Skeletal muscle cell (primary cell): ENCODE data around the gene UBAC2.
"Not testable (repeated sequence)": the region's sequence is repeated elsewhere in the genome, so short reads cannot be mapped to it uniquely, and the experiment has no call there.

ENCODE experiments used
- DNase-seq: peaks from one replicate; pipeline ENCODE4 v3.0.0-alpha.2; 2010; ENCODE audit warnings: low read depth
- H3K4me3 ChIP-seq: 2 replicates; pipeline ENCODE4 v1.5.1; 2011; ENCODE audit warnings: low read depth, mild to moderate bottlenecking, control low read depth, low read length, moderate library complexity

Gene UBAC2

DNA sequence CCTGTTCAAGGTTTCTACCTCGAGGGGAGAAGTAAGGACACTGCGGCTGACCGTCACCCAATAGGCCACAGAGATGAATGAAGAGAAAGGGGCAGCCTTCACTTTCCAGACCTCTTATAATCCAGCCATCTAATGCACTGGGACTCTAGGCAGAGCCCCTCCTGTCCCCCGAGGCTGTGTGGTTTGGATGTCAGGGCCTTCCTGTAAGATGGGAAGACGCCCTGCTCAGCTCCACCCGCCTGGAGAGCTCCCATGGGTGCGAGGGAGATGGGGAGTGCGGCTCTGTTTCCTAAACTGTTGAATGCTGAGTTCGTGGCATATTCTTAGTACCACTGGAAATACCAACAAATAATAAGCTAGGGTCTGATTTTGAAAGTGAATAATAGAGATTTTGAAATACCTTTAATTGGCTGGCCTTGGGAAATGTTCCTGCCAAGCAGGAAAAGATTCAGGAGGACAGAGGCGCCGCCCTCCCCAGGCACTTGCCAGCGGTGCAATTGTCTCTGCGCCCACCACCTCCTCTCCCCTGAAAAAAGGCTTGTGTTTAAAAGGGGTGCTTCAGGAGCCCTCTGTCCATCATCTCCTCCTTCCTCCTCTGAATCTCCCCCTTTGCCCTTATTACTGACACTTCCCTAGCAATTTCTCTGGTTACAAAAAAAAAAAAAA is 191.9 kb downstream of the UBAC2 start:
- no peak for DNase-seq
- H3K4me3 ChIP-seq, result no peak overlapping the region

DNA sequence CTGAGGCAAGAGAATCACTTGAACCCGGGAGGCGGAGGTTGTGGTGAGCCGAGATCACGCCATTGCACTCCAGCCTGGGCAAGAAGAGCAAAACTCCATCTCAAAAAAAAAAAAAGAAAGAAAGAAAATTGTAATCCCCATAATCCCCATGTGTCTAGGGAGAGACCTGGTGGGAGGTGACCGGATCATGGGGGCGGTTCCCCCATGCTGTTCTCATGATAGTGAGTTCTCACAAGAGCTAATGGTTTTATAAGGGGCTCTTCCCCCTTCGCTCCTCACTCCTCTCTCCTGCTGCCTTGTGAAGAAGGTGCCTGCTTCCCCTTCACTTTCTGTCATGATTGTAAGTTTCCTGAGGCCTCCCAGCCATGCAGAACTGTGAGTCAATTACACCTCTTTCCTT is 192.7 kb downstream of the UBAC2 start:
- H3K4me3 ChIP-seq, DNase-seq: not testable (repeated sequence)

DNA sequence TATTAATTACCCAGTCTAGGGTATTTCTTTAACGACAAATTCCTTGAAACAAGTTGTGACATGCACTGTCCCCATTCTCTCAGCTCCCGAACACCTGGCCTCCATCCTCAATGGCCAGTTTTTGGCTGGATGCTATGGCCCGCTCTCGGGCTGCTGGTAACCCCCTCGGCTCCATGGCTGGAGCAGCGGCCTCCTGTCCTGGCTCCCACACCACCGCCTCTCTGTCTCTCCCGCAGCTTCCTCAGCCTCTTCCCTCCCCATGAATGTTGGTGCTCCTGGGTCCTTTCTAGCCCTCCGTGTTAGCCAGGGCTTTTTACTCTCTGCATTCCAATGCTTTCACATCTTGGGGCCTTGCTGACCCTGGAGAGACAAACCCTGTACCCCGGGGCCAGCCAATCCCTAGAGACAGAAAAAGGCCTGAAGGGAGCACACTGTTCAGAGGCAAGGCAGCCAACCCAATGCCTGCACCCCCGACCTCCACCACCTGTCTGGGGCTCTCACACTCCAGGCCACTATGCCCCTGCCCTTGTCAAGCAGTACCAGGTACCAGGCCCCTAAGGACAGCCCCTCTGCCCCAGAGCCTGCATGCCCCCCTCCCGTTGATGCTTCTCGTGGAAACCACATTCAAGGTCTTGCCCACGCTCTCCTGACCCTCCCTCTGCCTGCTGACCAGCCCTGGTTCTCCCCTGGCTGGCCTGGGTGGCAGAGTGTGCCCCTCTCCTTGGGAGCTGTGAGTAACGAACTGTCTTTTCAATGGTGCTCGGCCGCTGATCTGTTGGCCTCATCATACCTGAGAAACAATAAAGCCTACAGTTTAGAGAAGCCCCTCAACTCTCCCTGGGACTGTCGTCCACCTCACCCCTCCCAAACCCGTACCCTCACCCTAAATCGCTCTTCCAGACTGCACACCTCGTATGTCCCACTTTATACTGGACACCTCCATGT is 193.4 kb downstream of the UBAC2 start:
- DNase-seq, result no peak
- no peak overlapping the region for H3K4me3 ChIP-seq

DNA sequence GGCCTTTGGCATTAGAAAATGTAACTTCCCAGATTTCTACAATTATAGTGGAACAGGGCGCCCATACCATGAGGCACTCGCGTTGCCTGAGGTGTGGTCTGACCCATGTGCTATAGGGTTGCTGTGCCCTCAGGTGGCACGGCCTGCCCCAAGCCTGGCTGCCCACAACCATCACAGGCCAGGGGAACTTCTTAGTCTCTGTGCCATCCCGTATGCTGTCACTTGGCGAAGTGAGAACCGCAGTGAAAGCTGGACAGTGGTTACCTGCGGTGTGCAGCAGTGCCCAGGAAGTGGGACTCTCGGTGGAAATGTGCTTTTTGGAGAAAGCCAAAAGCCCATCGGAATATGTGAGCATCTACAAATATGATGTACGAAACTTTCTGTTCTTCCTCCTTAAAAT is 194.8 kb downstream of the UBAC2 start:
- no peak for DNase-seq
- H3K4me3 ChIP-seq, result no peak overlapping the region

DNA sequence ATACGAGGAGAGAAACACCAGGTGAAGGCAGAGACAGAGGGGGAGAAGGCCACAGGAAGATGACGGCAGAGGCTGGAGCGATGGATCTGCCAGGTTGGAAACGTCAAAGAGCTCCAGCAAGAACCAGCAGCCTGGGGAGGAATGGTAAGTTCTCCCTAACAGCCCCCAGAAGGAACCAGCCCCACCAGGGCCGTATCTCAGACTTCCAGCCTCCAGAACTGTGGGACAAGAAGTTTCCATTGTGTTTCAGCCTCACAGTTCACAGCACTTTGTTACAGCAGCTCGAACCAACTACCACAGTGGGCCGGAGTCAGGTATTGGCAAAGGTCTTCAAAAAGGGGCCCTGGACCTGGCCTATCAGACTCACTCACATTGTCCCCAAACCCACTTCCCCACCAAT is 195.8 kb downstream of the UBAC2 start:
- no peak for DNase-seq
- no peak overlapping the region for H3K4me3 ChIP-seq

DNA sequence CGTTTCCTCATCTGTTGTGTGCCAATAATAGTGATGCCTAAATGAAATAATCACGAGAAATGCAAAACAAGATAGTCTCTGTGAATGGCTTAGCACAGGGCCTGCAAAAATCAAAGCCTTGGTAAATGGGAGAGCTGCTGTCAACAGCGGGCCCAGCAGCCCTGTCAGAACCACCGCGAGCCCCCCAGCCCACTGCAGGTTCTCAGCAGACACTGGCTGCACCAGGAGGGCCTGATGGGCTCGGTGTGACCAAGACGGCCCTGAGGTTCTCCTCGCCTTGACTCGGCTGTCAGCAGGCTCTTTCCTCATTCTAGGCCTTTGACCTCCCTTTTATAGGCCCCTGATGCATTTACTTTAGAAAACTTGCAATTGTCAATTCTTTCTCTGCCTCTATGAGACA is 197.4 kb downstream of the UBAC2 start:
- no peak overlapping the region for H3K4me3 ChIP-seq
- DNase-seq, result no peak

DNA sequence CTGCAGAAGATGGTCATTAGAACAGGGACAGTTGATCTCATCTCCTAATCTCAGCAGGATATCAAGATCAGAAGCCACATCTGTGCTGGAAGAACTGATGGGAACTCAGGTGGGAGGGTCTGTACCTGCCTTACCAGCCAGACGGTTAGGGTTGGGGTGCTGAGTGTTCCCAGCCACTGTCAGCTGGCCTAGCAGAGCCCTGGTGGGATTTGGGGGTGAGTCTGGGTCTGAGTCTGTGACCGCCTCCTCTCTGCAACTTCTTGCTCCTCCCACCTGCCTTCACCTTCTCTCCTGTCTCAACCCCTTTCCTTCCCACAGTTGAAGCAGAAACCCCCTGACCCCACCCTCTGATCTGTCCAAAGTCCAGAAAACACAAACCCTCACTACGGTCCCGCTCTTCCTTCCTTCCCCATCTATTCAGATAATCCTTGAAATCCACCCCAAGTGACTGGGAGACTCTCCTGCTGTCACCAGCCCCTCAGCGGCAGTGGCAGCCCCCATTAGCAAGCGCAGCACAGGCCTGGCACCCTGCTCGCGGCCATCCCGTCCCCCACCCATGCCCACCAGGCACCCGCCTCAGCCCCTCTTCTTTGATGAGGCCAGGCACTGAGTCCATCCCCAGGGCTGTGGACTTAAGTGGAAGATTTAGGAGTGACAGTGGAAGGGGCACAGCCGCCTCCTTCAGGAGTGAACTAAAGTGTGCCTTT is 198.4 kb downstream of the UBAC2 start:
- H3K4me3 ChIP-seq, result no peak overlapping the region
- no peak for DNase-seq

DNA sequence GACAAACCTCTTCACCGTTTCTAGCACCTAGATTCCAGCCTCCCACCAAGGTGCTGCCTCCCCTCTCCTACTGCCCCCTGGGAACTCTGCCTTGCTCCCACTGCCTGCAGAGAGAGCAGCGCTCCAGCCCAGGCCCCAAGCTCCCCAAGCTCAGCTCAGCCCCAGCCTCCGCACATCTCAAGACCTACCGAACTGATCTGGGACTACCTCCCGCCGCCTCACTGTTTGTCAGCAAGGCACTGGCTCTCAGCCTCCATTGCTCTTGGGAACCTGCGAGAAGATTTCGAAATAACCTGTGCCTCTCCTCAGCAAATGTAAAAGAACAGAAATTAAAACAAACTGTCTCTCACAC is 198.9 kb downstream of the UBAC2 start:
- no peak overlapping the region for H3K4me3 ChIP-seq
- no peak for DNase-seq

DNA sequence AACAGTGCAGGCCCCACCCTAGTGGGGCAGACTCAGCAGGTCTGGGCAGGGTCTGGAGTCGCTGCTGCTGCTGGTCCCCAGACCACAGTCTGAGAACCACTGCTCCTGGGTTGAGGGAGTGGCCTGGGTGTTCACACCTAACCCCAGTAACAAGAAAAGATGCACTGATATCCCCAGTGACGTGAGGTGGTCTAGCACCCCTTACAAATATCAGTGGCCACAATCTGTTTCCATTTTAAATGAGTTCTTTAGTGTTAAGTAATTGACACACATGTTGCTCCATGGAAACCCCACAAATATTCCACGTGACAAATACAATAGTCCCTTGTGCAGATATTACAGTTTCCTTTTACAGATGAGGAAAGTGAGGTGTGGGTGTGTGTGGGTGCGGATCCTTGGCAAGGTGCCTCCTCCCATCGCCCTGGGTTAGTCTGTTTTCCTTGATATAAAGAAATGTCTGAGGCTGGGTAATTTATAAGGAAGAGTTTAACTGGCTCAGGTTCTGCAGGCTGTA is 202.9 kb downstream of the UBAC2 start:
- H3K4me3 ChIP-seq, result no peak overlapping the region
- DNase-seq, result no peak

DNA sequence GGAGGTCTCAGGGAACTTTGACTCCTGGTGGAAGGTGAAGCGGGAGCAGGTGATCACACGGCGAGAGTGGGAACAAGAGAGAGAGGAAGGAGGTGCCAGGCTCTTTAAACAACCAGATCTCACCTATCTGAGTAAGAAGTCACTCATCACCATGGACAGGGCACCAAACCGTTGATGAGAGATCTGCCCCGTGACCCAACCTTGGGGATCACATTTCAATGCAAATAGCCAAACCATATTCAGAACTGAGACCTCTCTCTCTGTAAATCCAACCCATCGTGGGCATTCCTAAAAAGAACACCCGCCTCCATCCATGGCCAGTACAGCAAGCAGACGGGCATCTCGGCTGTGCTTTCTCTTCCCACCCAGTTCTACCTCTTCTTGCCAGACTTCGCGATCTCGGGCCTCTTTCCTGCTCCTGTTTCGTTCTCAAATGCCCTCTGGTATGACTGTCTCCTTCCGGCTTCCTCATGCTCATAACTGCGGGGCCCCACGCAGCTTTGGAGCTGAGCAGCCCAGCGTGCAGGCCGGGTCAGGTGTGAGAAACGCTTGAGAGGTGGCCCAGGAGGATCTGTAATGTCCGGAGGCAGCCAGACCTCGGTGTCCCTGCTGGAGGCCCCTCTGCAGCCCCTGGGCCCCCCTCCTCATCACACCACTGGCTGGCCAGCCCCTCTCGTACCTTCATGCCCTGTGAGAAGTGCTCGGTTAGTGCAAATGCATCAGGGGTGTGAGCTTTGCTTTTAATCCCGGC is 203.5 kb downstream of the UBAC2 start:
- no peak overlapping the region for H3K4me3 ChIP-seq
- DNase-seq, result no peak

DNA sequence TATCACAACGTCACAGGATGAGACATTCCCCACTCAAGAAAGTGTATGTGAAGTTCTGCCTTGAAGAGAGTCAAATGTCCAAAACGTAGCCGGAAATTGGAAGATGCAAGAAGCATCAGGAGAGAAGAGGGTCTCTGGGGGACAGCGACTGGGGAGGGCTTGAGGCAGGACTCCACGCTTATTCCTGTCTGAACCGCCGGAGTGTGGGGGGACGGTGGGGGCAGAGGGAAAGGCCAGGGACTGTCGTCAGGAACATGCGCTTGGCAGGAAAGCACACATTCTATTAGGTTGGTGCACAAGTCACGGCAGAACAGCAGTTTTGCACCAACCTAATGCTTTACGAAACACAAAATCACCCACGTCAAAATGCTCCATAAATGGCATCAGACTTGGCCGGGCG is 205.3 kb downstream of the UBAC2 start:
- no peak overlapping the region for H3K4me3 ChIP-seq
- no peak for DNase-seq

DNA sequence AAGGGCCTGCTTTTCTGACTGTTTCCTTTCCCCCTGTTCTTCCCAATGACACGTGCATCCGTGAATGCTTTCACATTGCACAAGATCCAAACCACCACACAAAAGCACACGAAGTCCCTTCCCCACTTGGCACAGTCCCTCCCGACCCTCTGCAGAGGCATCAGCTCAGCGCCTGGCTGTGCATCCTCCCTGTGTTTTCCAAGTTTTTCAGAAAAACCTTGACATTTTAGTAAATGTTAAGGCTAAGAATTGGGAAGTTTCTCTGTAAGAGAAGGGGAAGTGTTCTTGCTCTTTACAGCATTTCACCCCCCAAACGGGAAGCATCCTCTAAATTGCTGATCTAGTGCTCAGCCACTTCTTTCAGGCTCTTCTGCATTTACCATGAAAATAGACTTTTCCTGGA is 206.1 kb downstream of the UBAC2 start:
- DNase-seq, result peak; percentile 25
- H3K4me3 ChIP-seq, result no peak overlapping the region

DNA sequence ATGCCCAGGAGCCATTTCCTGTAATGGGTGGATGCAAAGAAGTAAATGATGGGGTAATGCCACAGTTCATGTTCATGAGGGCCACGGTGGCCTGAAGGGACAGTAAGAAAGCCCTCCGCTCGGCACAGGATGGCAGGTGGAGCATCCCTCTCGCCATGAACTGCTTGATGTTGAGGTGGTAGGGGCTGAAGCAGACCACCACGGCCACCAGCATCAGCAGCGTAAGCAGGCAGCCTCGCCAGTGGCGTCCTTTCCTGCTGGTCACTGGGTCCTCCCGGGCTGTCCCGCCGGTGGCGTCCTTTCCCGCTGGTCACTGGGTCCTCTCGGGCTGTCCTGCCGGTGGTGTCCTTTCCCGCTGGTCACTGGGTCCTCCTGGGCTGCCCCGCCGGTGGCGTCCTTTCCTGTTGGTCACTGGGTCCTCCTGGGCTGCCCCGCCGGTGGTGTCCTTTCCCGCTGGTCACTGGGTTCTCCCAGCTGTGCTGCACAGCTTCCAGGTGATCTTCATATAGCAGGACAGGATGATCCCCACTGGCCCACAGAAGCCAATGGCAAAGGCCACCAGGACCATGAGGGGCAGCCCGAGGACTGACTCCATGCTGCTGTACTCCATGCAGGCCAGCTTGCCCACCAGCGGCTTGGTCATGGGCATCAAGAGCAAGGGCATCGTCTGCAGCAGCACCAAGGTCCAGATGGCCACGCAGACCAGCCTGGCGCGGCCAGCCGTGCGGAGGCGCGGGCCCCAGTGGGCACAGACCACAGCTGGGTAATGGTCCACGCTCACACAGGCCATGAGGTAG is 207.4 kb downstream of the UBAC2 start:
- no peak for DNase-seq
- no peak overlapping the region for H3K4me3 ChIP-seq

DNA sequence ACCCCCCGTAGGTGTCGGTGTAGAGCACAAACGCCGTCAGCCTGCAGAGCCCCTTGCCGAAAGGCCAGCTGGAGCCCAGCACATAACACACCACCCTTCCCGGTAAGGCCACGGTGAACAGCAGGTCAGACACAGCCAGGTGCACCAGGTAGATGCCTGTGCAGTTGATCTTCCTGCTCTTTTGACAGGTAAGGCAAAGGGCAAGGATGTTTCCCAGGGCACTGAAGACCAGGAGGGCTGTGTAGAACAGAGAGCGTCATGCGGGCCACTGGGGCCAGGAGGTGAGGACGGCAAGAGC is 208.0 kb downstream of the UBAC2 start:
- DNase-seq, result no peak
- no peak overlapping the region for H3K4me3 ChIP-seq

DNA sequence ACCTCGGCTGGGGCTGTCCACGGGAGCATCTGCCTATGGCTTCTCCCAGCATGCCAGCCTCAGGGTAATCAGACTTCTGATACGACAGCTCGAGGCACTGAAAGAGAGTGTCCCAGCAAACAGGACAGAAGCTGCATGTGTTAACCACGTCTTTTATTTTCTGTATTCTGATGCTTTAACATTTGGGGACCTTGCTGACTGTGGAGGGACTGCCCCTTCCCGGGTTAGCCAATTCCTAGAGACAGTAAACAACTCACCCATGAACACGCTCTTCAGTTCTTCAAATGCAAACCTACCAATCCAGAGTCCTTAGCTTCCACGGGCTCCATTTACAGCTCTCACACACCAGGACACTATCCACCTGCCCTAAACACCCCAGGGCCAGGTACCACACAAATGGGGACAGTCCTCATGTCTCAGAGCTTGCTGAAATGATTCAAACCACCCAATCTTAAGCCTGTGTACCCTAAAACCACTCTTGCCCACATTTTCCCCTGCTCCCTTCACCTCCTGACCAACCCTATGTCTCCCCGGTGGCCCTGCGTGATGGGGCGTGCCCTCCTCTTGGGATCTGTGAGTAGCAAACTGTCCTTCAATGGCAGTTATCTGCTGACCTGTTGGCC is 208.9 kb downstream of the UBAC2 start:
- not testable (repeated sequence) for H3K4me3 ChIP-seq, DNase-seq

DNA sequence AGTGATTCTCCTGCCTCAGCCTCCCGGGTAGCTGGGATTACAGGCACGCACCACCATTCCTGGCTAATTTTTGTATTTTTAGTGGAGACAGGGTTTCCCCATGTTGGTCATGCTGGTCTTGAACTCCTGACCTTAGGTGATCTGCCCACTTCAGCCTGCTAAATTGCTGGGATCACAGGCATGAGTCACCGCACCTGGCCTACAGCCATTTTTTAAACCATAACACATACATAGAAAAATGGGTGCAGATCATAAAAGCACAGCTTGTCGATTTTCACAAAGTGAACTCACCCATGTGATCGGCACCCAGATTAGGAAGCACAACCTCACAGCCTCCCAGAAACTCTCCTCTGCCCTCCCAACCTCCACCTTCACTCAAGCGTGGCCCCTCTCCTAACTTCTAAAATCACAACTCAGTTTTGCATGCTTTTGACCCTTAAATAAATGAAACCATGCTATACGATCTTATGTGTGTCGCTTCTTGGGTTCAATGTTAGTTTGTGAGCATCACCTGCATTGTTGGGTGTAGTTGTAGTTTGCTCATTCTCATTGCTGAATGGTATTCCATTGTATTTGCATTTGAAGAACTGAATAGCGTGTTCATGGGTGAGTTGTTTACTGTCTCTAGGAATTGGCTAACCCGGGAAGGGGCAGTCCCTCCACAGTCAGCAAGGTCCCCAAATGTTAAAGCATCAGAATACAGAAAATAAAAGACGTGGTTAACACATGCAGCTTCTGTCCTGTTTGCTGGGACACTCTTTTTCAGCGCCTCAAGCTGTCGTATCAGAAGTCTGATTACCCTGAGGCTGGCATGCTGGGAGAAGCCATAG is 210.2 kb downstream of the UBAC2 start:
- not testable (repeated sequence) for H3K4me3 ChIP-seq, DNase-seq

DNA sequence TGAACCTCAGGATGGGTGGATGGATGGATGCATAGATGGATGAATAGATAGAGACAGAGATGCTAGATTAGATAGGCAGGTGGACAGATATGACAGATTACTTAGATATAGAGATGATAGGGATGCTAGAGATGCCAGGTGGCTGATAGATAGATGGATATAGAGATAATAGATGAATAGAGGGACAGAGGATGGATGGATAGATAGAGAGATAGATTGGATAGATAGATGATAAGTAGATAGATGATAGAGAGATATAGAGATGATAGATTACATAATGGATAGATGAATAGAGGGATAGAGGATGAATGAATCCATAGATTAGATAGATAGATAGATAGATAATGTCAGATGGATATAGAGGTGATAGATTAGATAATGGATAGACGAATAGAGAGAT is 212.2 kb downstream of the UBAC2 start:
- DNase-seq, result no peak
- no peak overlapping the region for H3K4me3 ChIP-seq
